ENCODE data around the gene ANKHD1.

Gene ANKHD1

GRCh38 chr5:140401362-140402257 is at the start of gene ANKHD1:
TSS of gene ANKHD1 (plus strand) at chr5:140401833. CDS start at chr5:140401968, 135 bp downstream.
- peak; percentile 83 to 97 for DNase-seq (ENCODE audit: low read depth in 1 of 2, low spot score in 1 of 2)

DNA sequence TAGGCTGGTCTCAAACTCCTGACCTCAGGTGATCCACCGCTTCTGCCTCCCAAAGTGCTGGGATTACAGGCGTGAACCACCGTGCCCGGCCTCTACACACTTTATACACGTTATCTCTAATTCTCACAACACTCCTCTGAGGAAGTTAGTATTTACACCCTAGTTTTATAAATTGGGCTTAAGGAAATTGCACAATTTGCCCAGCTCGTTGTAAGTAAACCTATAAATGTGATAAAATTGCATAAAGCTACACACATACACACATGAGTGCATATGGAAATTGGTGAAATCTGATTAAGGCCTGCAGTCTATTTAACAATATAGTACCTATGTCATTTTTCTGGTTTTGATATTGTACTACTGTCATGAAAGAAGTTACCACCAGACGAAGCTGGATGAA is 46.1 kb upstream of the ANKHD1 start:
- no peak for DNase-seq (ENCODE audit: low read depth in 1 of 2, low spot score in 1 of 2)

GRCh38 chr5:140356853-140357725 is 44.5 kb upstream of the ANKHD1 start:
- DNase-seq (ENCODE audit: low read depth in 1 of 2, low spot score in 1 of 2) = no peak

DNA sequence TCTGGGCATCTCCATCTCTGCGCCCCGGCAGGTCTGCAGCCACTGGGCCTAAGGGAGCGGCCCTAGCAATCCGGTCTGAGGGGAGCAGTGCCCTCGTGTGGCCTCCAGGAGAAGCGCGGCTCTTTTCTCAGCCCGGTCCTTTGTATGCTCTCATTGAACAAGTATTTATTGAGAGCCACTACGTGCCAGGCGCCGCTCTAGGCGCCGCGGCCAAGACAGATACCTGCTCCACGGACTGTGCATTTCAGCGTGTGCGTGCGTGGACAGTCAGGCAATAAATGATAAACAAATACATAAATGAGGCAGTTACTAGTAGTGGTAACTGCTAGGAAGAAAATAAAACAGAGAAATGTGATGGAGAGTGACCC is 43.9 kb upstream of the ANKHD1 start:
- peak; percentile 53 to 71 for DNase-seq (ENCODE audit: low read depth in 1 of 2, low spot score in 1 of 2)

GRCh38 chr5:140358738-140359310 is 42.8 kb upstream of the ANKHD1 start:
- DNase-seq (ENCODE audit: low read depth in 1 of 2, low spot score in 1 of 2) = no peak

GRCh38 chr5:140360101-140360500 is 41.5 kb upstream of the ANKHD1 start, which contains the start of gene SLC4A9:
TSS of gene SLC4A9 (plus strand) at chr5:140360194. CDS start at chr5:140360237, 43 bp downstream.
- no peak for DNase-seq (ENCODE audit: low read depth in 1 of 2, low spot score in 1 of 2)

- DNase-seq (ENCODE audit: low read depth in 1 of 2, low spot score in 1 of 2) = no peak
Measured at GRCh38 chr5:140360681-140361479, 40.8 kb upstream of the ANKHD1 start.

DNA sequence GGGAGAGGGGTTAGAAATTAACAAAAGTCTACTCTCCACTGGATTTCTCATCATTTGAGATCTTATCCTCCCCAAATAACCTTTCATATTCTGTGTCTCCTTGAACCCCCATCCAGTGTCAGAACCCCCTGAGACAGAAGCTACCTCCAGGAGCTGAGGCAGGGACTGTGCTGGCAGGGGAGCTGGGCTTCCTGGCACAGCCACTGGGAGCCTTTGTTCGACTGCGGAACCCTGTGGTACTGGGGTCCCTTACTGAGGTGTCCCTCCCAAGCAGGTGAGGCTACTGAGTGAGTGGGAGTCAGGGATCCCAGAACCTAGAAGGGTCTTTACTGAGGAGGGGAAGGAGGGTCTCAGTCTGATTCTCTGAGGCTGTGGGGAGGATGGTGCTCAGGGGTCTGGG is 39.7 kb upstream of the ANKHD1 start:
- no peak for DNase-seq (ENCODE audit: low read depth in 1 of 2, low spot score in 1 of 2)

- DNase-seq (ENCODE audit: low read depth in 1 of 2, low spot score in 1 of 2) = no peak
Measured at GRCh38 chr5:140362311-140362710, 39.3 kb upstream of the ANKHD1 start.

GRCh38 chr5:140362875-140363630 is 38.6 kb upstream of the ANKHD1 start:
- DNase-seq (ENCODE audit: low read depth in 1 of 2, low spot score in 1 of 2) = peak; percentile 76 to 77

DNA sequence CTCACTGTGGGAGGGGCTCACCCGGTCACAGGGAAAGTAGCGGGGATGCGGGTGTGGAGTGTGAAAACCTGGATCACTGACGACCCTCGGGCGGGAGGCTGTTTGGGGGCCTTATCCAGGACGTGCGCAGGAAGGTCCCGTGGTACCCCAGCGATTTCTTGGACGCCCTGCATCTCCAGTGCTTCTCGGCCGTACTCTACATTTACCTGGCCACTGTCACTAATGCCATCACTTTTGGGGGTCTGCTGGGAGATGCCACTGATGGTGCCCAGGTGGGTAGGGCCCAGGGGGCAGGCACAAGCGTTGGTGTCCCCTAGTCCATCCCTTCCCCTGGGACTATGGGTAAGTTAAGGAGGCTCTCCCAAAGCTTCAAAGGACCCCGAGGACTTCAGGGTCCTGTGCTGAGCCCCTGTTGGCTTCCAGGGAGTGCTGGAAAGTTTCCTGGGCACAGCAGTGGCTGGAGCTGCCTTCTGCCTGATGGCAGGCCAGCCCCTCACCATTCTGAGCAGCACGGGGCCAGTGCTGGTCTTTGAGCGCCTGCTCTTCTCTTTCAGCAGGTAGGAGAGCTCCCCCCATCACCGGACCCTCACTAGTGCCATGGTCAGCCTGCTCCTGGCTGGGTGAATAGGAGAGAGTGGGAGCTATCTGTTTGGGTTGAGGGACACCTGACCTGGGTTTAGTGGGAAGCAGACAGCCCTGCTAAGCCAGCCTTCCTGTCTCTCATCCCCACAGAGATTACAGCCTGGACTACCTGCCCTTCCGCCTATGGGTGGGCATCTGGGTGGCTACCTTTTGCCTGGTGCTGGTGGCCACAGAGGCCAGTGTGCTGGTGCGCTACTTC is 37.8 kb upstream of the ANKHD1 start:
- DNase-seq (ENCODE audit: low read depth in 1 of 2, low spot score in 1 of 2) = no peak

- DNase-seq (ENCODE audit: low read depth in 1 of 2, low spot score in 1 of 2) = no peak
Measured at GRCh38 chr5:140364472-140364765, 37.2 kb upstream of the ANKHD1 start.

GRCh38 chr5:140365282-140365681 is 36.4 kb upstream of the ANKHD1 start:
- no peak for DNase-seq (ENCODE audit: low read depth in 1 of 2, low spot score in 1 of 2)

GRCh38 chr5:140365941-140366340 is 35.7 kb upstream of the ANKHD1 start:
- no peak for DNase-seq (ENCODE audit: low read depth in 1 of 2, low spot score in 1 of 2)

GRCh38 chr5:140366589-140367255 is 34.9 kb upstream of the ANKHD1 start:
- DNase-seq (ENCODE audit: low read depth in 1 of 2, low spot score in 1 of 2) = no peak

DNA sequence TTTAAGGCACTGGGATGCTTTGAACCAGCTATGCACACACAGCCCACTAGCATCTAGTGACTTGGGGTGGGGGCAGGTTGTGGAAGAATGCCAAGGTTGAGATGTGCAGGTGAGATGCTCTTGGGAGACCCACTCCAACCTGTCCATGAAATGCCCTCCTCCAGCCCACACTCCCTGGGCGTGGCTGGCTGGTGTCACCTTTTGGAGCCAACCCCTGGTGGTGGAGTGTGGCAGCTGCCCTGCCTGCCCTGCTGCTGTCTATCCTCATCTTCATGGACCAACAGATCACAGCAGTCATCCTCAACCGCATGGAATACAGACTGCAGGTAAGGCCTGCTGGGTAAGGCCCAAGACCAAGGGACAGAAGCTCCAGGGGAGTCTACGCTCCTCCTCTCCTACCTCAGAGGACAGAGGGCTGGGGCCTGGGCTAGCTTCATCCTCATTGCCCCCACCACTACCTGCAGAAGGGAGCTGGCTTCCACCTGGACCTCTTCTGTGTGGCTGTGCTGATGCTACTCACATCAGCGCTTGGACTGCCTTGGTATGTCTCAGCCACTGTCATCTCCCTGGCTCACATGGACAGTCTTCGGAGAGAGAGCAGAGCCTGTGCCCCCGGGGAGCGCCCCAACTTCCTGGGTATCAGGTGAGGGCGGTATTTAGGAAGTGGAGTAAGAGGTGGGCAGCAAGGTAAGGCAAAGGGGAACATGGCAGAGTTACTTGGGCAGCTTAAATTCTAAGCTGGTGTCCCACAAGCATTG is 34.2 kb upstream of the ANKHD1 start:
- DNase-seq (ENCODE audit: low read depth in 1 of 2, low spot score in 1 of 2) = no peak

GRCh38 chr5:140371356-140372151 is 30.1 kb upstream of the ANKHD1 start:
- DNase-seq (ENCODE audit: low read depth in 1 of 2, low spot score in 1 of 2) = no peak
